ENCODE data around the gene COX5A. TPM values are rescaled to one million over a fixed set of nuclear protein-coding genes. Genes with fewer than 3 reads are reported as not detected.

Gene COX5A
- total RNA-seq, 1 donor from 2014 or later: 1,257 TPM

DNA sequence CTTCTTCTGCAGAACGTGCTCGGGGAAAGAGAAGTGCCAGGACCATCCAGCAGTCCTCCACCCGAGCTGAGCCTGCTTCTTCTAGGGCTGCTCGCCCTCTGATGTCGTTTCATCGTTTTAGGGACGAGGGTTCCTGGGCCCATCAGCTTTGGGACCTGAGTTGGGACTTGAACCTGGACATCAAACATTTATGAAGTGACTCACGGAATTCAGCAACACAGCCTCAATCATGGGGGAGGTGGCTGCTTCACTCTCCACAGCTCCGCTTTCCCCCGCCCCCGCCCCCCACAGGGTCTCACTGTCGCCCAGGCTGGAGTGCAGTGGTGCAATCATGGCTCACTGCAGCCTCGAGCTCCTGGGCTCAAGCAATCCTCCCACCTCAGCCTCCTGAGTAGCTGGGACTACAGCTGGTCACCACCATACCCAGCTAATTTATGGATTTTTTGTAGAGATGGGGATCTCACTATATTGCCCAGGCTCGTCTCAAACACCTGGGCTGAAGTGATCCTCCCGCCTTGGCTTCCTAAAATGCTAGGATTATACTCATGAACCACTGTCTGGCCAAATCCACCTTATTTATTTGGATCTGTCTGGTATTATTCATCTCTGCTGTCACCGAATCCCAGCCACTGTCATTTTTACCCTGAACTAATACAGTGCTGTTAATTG lies 64.0 kb downstream of the COX5A start:
- DNase-seq: no peak
- Histone ChIP-seq H3K36me3 (no peaks in the 10 kb centered on the region), H3K9me3 (replicated peaks) (no peaks in the 10 kb centered on the region), H3K4me3 (peak overlapping the region; percentile 89), H3K27me3 (ENCODE audit: low read depth) (no peaks in the 10 kb centered on the region), H3K4me1 (peaks cover 43% of the 10 kb centered on the region), H3K27ac (replicated peaks) (peak overlapping the region; percentile 97)
- intact Hi-C loops (cut with micrococcal nuclease): no loop called here
- TF ChIP-seq, protein P1, sequence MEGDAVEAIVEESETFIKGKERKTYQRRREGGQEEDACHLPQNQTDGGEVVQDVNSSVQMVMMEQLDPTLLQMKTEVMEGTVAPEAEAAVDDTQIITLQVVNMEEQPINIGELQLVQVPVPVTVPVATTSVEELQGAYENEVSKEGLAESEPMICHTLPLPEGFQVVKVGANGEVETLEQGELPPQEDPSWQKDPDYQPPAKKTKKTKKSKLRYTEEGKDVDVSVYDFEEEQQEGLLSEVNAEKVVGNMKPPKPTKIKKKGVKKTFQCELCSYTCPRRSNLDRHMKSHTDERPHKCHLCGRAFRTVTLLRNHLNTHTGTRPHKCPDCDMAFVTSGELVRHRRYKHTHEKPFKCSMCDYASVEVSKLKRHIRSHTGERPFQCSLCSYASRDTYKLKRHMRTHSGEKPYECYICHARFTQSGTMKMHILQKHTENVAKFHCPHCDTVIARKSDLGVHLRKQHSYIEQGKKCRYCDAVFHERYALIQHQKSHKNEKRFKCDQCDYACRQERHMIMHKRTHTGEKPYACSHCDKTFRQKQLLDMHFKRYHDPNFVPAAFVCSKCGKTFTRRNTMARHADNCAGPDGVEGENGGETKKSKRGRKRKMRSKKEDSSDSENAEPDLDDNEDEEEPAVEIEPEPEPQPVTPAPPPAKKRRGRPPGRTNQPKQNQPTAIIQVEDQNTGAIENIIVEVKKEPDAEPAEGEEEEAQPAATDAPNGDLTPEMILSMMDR (IDR thresholded peaks at IDR 0.05; ENCODE audit: borderline replicate concordance): no peak

DNA sequence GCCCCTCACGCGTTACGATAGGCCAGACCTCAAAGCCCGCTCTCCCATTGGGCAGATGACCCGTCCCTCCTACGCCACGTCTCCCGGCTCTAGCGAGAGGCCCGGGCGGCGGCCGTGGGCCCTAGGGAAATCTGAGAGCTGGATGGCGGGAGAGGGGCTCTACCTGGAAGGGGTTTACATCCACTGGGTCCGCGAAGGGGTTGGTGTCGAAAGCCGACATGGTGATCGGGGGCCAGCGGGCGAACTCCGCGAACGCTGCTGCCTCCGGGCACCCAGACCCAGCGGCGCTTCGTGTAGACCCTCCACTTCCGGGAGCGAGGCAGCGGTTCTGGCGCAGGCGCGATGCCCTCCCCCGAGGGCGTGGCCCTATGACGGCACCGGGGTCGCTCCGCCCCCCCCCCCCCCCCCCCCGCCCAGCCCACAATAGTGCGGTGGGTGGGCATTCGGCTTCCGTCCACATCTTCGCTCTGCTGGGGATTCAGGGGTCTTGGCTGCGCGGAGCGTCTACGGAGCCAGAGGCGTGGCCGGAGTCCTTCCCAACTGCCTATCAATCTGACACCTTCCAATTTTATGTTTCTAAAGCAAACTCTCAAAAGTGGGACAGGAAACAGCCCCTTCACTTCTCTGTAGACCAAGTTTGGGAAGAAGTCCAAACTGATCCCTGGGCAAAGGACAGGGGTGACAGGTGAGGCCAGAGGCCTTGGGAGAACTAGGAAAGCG lies 64.7 kb downstream of the COX5A start, which contains the start of gene SCAMP2:
Gene SCAMP2 (minus strand): TSS at position 330 of the 720 bp plus-strand sequence. CDS start 110 bp downstream, at position 220.
- no peaks in the 10 kb centered on the region for H3K27me3 ChIP-seq (ENCODE audit: low read depth)
- H3K4me1 ChIP-seq: peaks cover 50% of the 10 kb centered on the region
- no peaks in the 10 kb centered on the region for H3K9me3 ChIP-seq (replicated peaks)

DNA sequence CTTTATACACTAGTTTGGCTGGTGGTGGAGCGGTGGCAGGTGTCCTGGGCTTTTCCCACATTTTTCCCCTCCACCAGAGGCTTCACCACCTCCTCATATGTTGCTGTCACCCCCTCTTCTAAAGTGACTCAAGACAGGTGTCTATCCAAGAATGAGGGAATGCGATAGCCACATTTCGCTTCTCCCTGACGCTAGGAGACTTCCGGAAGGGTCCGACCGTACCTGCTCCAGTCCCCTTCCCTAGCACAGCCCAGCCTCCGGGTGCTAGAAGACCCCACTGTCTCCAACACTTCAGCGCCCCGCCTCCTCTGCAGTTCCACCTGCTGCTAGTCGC lies 65.2 kb downstream of the COX5A start:
- Histone ChIP-seq H3K9me3 (replicated peaks) (no peaks in the 10 kb centered on the region), H3K4me3 (peak overlapping the region; percentile 89), H3K4me1 (peaks cover 55% of the 10 kb centered on the region), H3K27me3 (ENCODE audit: low read depth) (no peaks in the 10 kb centered on the region), H3K36me3 (no peaks in the 10 kb centered on the region), H3K27ac (replicated peaks) (peak overlapping the region; percentile 97)
- intact Hi-C loops (cut with micrococcal nuclease): no loop called here
- no peak for DNase-seq
- TF ChIP-seq, protein P1 (IDR thresholded peaks at IDR 0.05; ENCODE audit: borderline replicate concordance): no peak

More for the DNA sequence above, 64.7 kb downstream of the COX5A start, which contains the start of gene SCAMP2:
- Histone ChIP-seq H3K4me3 (peak within 1 kb of the TSS; percentile 89), H3K27ac (replicated peaks) (peak within 1 kb of the TSS; percentile 97), H3K36me3 (no peaks in the 10 kb centered on the region)
- intact Hi-C loops (cut with micrococcal nuclease): no loop called here
- DNase-seq: peak; percentile 95
- TF ChIP-seq, protein P1 (IDR thresholded peaks at IDR 0.05; ENCODE audit: borderline replicate concordance): no peak

DNA sequence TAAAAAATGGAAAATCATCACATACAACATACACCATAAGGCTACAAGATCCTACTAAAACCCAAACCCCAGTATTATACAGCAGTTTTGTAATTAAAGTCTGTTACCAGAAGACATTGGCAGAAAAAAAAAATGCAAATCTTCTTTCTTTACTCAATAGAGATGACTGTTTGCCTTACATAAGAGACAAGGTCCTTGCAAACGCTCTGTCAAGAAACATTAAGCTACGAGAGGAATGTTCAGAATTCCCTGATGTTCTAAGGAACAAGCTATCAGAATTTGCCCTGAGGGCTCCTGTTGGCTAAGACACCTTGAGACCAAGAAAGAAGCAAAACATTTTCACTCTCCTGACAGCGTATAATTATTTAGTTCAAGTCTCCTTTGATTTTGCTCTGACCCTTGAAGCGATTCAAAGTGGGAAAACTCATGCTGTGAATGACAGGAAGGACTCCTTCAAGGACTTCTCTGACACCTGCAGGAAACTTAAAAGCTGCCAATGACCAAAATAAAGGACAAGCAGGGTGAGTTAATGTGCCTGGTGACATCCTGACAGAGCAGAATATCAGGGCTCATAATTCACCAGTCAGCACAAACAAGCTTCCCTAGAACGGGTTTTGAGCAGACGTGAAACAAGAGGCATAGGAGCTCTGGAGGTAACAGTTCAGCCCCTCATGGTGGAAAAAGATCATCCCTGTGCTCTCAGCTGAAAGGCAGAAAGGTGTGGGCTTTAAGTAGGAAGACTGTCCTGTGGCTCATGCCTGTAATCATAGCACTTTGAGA lies 67.2 kb downstream of the COX5A start:
- H3K4me3 ChIP-seq: peak overlapping the region; percentile 46

More for the DNA sequence above, 67.2 kb downstream of the COX5A start:
- Histone ChIP-seq H3K27ac (replicated peaks) (peak overlapping the region; percentile 97), H3K27me3 (ENCODE audit: low read depth) (no peaks in the 10 kb centered on the region), H3K4me1 (peaks cover 76% of the 10 kb centered on the region), H3K9me3 (replicated peaks) (no peaks in the 10 kb centered on the region), H3K36me3 (no peaks in the 10 kb centered on the region)
- TF ChIP-seq, protein P1 (IDR thresholded peaks at IDR 0.05; ENCODE audit: borderline replicate concordance): no peak
- DNase-seq: no peak
- intact Hi-C loops (cut with micrococcal nuclease): no loop called here

Other genes with a start within 250 kb of the COX5A start
- gene EDC3, start 242.0 kb downstream of the COX5A start, total RNA-seq: 17.2 TPM
- gene CYP1A1, start 212.5 kb downstream of the COX5A start, total RNA-seq: 0.41 TPM
- not detected for gene CYP1A2, start 189.2 kb downstream of the COX5A start, total RNA-seq
- 34.0 TPM for gene CSK, start 156.0 kb downstream of the COX5A start, total RNA-seq
- 8.1 TPM for gene LMAN1L, start 125.2 kb downstream of the COX5A start, total RNA-seq
- 1.2 TPM for gene CPLX3, start 111.4 kb downstream of the COX5A start, total RNA-seq
- gene ULK3, start 94.9 kb downstream of the COX5A start, total RNA-seq: 34.1 TPM
- gene SCAMP2, start 64.7 kb downstream of the COX5A start, total RNA-seq: 40.7 TPM
- gene MPI, start 48.0 kb downstream of the COX5A start, total RNA-seq: 52.3 TPM
- gene FAM219B, start 31.2 kb downstream of the COX5A start, total RNA-seq: 108 TPM
- 2.4 TPM for gene RPP25, start 18.7 kb upstream of the COX5A start, total RNA-seq
- gene SCAMP5, start 57.5 kb upstream of the COX5A start, total RNA-seq: 3.0 TPM
- gene PPCDC, start 85.5 kb upstream of the COX5A start, total RNA-seq: 5.0 TPM

Data from left ventricle myocardium inferior (tissue), 1 donor.